ENCODE data around the gene MAGI2.

DNA sequence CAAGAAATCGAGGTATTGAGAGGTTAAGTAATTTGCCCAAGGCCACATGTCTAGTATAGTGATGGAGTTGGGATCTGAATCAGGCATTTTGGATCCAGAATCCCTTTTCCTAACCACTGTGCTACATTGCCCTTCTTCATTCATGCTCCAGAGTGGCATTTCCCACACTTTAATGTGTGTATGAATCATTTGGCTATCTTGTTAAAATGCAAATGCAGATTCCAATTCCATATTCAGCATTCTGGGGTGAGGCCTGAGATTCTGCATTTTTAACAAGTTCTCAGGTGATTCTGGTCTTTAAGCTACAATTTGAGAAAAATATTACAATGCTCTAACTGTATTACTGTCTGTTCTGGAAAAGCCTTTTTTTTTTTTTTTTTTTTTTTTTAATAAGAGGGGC is 1023.6 kb downstream of the MAGI2 start:
- TF ChIP-seq CTCF (conservative IDR thresholded peaks at IDR 0.05; ENCODE audit: low read length): no peak
- TF ChIP-seq EZH2phosphoT487 (IDR thresholded peaks at IDR 0.05; ENCODE audit: borderline replicate concordance, low read depth, low read length): no peak
